HG02943 (cell line): ENCODE results near the gene CEP76.

Source experiments
- ATAC-seq: cut with Tn5 transposase; IDR thresholded peaks from one replicate; pipeline ENCODE4 v1.9.1; 2021; ENCODE audit warnings: mild to moderate bottlenecking, low read depth, moderate library complexity; ENCODE audit not compliant: unreplicated experiment

CEP76 gene

DNA sequence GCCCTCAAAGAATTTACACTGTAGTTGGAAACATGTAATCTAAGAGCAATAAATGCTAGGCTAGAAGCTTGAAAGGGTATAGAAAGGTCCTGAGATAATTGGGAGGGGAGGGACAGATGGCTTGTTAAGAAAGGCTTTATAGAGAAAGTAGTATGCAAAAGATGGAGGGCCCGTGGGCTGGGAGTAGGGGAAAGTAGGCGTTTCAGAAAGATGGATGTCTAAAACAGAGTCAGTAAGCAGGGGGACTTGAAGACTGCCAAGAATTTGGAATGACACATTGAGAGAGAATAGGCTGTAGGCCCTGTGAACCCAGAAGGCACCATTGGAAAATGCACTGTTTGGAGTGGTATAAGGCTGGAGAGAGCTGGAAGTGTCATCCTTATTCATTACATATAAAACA lies 1.1 kb upstream of the CEP76 start:
- no peak for ATAC-seq

DNA sequence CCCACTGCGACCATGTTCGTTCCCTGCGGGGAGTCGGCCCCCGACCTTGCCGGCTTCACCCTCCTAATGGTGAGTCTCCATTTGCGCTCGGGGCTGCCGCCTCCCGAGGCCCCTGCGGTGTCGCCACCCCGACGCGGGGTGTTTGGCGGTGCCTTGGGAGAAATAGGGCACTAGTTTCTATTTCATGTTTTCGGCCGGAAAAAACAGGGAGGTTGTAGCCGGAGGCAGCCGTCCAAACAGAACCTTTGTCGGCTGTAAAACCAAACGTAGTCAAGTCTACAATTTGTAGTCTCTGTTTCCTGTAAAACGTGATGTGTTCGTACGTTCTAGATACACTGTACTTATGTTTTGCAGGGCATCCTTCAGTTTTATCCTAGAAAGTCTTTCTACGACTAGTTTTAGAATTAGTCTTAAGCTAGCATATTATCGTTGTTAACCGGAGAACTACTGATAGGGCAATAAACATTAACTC lies 609 bp upstream of the CEP76 start:
- peak; percentile 33 for ATAC-seq

DNA sequence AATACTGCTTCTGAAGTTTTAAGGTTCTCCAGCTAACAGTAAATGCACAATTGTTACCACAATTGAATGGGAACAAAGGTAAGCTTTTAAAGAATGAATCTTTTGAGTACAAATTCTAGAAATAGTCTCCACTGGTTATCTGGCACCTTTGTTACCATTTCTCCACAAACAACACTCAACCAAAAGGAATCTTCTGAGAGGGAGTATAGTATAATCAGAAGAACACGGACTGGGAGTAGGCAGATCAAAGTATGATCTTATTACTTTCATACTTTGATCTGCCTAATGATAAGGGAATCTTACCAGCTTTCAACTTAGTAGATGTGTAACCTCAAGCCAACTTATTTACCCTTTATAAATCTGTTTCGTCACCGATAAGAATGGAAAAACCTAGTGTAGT lies 1.4 kb downstream of the CEP76 start:
- ATAC-seq = no peak

DNA sequence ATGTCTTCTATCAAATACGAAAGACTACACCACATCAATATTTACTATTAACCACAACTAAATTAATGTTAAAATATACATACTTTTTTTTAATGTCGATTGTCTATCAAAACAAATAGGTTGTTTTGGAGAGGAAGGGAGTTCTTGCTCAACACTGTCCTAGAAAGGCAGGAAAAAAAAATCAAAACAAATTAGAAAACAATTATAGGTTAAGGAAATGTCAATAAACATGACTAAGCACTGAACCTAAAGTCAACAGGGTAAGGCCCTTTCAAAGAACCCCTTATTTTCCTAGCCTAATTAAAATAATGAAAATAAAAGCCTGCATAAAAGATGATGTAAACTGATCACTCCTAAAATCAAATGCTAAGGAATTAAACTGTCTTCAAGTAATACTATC lies 2.8 kb downstream of the CEP76 start:
- ATAC-seq = no peak

DNA sequence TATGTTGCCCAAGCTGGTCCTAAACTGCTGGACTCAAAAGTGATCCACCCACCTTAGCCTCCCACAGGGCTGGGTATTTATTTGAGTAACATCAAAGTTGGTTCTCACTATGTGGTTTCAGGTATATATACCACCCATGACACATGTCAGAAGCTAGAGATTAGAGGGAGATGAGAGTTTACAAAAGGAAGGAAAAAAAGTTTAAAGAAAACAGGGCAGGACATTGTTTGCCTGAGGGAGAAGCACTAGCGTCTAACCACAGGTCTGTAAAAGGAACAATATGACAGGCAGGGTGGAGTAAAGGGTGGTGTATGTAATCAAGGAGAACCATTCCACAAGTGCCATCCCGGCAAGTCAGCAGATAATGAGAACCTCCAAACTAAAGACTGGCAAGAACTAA lies 8.5 kb downstream of the CEP76 start:
- no peak for ATAC-seq

DNA sequence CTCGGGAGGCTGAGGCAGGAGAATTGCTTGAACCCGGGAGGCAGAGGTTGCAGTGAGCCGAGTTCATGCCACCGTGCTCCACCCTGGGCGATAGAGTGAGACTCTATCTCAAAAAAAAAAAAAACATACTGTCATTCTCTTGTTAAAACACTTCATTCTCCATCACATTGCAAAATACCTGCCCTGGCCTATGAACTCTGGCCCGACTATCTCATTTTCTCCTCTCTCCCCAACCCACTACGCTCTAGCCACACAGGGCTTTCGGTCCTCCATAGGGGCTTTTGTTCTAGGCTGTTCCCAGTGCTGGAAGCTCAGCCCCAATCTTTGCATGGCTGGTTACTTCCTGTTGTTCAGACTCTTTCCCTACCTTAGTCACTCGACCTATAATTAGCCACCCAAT lies 10.3 kb downstream of the CEP76 start:
- ATAC-seq = no peak

DNA sequence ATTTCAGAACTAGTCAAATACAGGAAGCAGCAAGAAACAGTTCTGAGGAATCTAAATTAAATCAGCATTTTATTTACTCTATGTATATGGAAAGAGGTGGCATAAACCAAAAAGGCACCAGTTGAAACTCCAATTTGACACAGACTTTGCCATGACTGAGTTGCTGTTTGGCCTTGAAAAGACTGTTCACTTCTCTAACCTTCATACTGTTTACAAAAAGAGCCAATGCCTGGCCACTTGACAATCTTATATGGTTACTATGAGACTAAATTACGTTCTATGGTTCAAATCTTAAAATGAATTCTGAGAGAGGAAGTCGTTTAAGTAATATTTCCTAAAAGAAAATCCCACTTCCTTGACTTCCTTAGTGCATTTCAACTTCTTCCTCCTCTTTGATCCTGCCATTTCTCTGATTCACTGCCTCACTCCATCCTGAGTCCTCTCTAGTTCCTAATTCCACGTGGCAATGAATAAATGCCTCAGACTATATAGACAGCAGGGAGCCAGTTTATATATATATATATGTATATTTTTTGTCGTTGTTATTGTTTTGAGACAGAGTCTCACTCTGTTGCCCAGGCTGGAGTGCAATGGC lies 13.2 kb downstream of the CEP76 start:
- no peak for ATAC-seq

DNA sequence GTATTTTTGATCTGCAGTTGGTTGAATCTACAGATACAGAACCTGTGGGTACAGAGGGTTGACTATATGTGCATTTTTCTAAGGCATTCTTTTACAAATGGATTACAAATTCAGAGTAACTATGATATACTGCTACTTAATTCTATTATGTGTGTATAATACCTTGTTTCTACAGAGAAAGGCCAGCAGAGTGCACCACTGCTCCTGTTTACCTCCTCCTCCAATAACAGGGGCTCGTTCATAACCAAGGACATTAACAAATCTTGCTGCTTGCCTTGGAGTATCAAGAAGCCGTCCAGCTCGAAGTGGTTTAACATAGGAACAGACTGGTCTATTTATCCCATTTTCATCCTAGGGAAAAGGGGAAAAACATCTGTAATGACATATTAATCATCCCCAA lies 16.4 kb downstream of the CEP76 start:
- no peak for ATAC-seq

DNA sequence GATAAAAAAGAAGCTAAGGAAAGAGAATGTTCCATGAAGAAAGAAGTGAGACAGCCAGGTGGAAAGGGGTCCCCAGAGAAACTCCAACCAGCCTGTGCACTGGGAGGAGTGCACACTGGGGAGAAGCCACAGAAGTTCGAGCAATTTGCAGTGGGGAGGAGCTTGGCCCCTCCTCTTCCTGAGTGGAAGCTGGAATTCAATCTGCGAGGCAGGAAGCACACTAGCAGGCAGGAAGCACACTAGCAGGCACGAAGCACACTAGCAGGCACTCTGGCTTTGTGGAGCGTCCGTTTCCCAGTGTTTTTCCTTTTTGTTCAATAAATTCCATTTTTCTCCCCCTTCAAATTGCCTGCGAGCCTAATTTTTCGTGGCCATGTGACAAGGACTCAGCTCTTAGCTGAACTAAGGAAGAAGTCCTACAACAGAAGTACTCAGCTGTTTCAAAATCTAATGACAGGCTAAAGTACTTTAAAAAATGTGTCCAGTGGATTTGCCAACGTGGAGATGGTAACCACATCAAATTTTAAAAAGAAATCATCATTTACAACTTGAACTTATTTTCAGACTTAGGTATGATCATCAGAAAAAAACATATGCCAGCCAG lies 23.2 kb downstream of the CEP76 start:
- no peak for ATAC-seq

DNA sequence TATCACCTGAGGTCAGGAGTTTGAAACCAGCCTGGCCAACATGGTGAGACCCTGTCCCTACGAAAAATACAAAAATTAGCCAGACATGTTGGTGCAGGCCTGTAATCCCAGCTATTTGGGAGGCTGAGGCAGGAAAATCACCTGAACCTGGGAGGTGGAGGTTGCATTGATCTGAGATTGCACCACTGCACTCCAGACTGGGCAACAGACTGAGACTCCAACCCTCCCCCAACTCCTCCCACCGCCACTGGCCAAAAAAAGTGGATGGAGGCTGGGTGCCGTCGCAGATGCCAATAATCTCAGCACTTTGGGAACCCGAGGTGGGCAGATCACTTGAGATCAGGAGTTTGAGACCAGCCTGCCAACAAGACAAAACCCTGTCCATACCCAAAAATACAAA lies 34.5 kb downstream of the CEP76 start:
- ATAC-seq = no peak

DNA sequence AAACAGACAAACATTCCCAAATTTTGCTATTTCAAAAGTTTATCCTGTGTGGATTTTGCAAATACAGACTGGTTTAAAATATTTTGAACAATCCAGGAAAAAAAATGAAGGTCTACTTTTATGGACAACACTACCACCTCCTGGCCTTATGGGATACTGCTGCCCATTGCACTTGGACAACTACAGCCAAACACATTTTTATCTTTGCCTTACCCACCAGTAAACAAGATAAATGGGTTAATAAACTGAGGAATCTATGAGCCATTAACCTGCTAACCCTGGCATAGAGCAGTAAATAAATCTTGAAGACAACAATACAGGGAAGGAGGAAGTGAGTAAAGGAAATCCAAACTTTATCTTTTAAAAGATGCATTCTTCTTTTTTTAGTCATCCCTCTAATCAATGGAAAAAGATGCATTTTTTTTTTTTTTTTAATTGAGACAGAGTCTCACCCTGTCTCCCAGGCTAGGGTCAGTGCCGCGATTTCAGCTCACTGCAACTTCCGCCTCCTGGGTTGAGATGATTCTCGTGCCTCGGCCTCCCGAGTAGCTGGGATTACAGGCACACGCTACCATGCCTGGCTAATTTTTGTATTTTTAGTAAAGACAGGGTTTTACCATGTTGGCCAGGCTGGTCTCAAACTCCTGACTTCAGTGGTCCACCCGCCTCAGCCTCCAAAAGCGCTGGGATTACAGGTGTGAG lies 42.5 kb downstream of the CEP76 start:
- no peak for ATAC-seq

DNA sequence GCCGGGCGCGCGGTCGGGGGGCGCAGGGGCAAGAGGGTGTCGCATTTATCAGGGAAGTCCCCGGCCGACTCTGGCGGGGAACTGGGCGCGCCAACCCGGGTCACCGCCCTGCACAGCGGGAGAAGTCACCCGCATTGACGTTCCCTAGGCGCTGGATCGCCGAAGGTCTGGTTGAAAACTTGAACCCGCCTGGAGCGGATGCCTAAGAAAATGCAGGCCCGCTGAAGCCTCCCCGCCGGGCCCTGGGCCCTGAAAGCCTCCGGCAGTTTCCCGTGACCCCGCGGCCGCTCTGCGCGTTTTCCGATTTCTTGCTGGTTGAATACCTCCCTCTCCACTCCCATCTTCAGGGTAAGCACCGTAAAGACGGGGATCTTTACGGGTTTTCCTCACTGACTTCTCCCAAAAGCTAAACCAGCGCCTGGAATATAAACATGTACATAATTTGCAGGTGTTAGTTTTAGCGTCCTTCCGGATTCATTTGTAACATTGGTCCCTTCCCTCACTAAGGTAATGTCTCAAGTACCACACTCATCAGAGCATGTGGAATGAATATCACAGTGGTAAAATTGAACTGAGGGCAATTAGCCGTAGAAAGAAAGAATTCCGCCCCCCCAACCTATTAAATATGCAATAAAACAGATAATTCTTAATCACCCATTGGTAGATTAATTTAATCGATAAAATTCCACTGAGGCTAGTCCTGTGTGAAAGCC lies 43.9 kb downstream of the CEP76 start:
- no peak for ATAC-seq

DNA sequence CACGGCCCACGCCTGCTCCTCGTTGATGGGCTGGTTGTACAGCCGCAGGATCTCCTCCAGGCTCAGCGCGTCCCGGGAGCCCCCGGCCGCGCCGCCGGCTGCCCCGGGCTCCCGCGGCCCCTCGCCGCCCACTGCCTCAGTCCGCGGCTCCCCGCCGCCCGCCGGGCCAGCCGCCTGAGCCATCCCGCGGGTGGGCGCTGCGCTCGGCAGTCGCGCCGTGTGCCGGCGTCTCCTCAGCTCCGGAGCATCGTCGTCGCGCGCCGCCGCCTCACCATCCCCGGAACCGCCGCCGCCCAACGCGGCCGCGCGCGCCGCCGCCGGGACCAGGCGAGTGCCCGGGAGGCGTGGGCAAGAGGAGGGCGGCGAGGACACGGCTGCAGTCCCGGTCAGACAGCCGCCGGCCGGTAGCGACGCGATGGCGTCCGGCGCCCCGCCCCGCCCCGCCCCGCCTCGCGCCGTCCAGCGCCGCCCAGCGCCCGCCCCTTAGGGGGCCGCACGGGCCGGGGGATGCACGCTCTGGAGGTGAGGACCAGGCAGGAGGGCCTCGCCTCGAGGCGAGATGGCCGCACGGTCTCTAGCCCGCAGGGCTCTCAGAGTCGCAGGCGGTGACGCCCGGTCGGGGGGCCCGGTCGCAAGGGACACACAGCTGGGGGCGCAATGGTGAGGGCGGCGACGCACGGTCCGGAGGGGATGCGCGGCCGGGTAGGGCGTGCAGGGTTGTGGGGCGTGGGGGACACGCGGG lies 44.7 kb downstream of the CEP76 start, which contains the start of gene SPIRE1:
TSS of gene SPIRE1 (minus strand) at position 424 of the 742 bp plus-strand sequence. CDS start at position 183, 241 bp downstream.
- peak; percentile 57 for ATAC-seq

DNA sequence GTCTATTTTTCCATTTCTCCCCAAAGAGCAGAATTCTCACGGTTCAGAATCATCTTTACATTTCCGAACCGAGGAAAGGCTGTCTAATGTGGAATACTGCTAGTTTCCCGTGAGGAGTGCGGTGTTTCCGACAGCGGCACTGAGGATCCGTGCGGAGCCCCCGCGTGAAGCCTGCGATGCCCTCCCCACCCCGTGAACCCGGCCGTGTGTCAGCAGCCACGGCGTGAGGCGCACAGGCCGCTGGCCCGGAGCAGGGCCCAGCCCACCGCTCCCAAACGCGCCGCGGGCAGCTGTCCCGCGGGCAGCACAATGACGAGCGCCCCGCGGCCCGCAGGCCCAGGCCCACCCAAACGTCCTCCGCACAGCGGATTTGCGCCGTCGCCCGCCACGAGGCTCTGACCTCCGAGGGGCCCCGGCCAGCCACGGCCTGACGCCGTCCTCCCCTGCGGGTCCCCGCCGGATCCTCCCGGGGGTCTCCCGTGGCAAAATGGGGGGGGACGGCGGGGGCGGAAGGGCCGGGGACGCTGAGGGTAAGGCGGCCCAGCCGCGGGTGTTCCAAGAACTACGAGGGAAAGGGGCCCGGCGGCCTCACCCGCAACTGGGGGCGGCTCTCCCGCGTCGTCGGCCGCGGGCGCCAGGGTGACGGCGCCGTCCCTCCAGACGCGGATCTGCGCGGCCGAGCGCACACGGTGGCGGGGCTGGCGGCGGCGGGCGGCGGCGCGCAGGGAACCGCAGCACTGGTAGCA lies 45.4 kb downstream of the CEP76 start:
- ATAC-seq = peak; percentile 34

DNA sequence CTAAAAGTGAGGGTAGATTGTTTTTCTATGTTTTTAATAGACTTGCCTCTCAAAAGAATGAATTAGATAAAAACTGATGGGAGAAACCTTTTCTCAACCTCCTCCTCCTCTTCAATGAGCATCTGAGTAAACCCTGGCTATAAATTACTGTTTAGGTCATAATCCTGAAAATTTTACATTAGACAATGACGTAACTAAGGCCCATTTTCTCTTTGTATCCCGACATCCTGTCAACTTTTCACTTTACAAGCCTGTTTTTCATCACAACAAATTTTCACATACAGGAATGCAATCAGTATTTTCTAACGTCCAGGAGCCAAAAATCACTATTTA lies 46.0 kb downstream of the CEP76 start:
- ATAC-seq = no peak

DNA sequence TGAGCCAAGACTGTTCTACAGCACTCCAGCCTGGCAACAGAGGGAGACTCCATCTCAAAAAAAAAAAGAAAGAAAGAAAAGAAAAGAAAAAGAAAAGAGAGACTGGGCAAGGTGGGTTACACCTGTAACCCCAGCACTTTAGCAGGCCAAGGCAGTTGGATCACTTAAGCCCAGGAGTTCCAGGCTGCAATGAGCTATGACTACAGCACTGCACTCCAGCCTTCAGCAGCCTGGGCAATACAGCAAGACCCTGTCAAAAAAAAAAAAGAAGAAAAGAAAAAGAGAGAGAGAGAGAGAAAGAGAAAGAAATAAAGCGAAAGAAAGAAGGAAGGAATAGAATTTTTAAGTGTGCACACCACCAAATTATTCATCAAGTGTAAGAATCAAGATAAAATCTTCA lies 47.6 kb downstream of the CEP76 start:
- ATAC-seq = no peak

DNA sequence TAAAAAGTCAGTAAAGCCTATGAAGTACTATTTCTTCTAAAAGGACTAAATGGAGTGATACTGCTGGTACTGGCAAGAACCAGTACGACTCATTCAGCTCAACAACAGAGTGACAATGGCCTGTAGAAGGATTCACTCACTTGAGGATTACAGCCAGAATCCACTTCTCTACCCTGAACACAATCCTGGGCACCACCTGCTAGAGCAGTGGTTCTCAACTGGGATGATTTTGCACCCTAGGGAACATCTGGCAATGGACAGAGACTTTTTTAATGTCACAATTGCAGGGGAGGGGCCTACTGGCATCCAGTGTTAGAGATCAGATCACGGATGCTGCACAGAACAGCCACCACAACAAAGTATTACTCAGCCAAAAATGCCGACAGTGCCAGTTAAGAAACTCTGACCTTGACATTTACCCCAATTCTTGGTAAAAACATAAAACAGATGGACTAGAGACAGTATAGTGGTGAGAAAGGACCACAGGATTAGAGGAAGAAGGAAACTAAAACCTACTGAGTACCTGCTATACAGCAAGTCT lies 49.6 kb downstream of the CEP76 start:
- ATAC-seq = no peak

DNA sequence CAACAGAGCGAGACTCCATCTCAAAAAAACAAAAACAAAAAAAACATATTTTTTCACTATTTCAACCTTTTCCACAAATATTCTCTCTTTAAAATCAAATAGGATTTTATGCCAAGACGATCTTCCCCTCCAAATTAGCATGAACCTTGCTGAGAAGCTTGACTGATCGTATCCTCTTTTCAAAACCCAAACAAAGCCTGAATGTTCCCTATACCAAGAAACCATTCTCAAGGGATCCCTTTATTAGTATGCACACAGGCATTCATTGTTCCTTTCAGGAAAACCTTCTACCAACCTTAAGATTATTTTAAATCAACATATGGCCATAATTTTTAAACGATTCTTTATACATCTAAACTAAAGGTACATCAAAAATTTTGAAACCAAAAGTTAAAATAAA lies 50.9 kb downstream of the CEP76 start:
- no peak for ATAC-seq

DNA sequence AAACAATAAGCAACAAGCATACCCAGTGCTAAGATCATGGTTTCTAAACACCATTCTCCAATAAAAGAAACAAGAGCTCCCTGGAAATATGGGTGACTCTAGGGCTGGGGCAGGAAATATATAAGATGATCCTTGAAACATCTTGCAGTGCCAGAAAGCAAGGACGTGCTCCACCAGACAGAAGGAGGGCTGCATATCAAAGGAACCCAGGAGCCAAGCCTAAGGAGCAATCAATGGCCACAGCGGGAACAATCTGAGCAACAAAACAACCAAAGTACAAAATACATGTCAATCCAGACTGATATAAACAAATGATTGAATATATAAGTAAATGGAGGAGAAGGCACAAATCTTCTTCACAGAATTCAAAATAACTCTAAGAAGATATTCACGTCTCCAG lies 54.8 kb downstream of the CEP76 start:
- ATAC-seq = no peak

DNA sequence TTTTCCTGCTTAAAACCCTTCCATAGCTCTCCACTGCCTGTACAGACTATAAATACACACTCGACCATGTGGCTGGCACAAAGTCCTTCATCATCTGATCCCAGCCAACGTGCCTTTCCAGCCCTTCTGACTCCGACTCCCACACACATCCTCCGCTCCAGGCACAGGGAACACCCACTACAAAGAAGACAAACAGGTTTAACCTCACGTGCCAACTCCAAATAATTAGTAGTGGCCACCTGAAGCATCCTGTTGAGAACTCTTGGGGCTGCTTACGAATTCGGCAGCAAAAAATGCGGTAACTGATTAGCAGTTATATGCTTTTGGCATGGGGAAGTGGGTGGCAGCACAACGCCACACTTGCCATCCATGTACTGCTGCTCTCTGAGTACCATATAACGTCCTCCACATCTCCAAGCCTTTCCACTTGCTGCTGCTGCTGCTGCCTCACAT lies 56.7 kb downstream of the CEP76 start:
- ATAC-seq = no peak
